PFSK-1 (cell line): ENCODE results near the gene ARPC4.

Experiments
- FOXP2 ChIP-seq: optimal IDR thresholded peaks from 2 replicates; pipeline ENCODE3; 2011; ENCODE audit warnings: borderline replicate concordance, control low read depth, inconsistent platforms; ENCODE audit not compliant: insufficient read depth; ENCODE audit errors: extremely low read length, extremely low read depth
- POLR2AphosphoS5 ChIP-seq: IDR thresholded peaks from 2 replicates; pipeline ENCODE4 v1.6.1; 2012; ENCODE audit warnings: low read depth, mild to moderate bottlenecking, control low read depth, low read length, moderate library complexity
- REST ChIP-seq, 2 experiments: IDR thresholded peaks; 2 replicates each; pipeline versions ENCODE4 v1.6.1 to v1.8.0; 2011 to 2012; ENCODE audit warnings: low read depth in 2 of 2, low read length in 2 of 2, control low read depth in 1 of 2, inconsistent platforms in 1 of 2, mild to moderate bottlenecking in 1 of 2, moderate library complexity in 1 of 2; ENCODE audit not compliant: insufficient read depth in 1 of 2
- SIN3A ChIP-seq: IDR thresholded peaks from 2 replicates; pipeline ENCODE4 v1.6.1; 2012; ENCODE audit warnings: mild to moderate bottlenecking, low read length, moderate library complexity, borderline replicate concordance; ENCODE audit not compliant: insufficient read depth
- TAF1 ChIP-seq: IDR thresholded peaks from 2 replicates; pipeline ENCODE4 v1.6.1; 2012; ENCODE audit warnings: low read length, control low read depth, borderline replicate concordance; ENCODE audit not compliant: insufficient read depth

GRCh38 chr3:9852528-9852927 lies 59.6 kb downstream of the ARPC4 start:
- no peak for TF ChIP-seq POLR2AphosphoS5
- TF ChIP-seq REST (IDR thresholded peaks at IDR 0.05; ENCODE audit: insufficient read depth in 1 of 2, low read depth in 2 of 2, low read length in 2 of 2): no peak
- no peak for TF ChIP-seq SIN3A
- no peak for TF ChIP-seq TAF1
- TF ChIP-seq FOXP2: no peak
